ENCODE results near the gene ERRFI1.

The ERRFI1 gene

GRCh38 chr1:8013399-8013798 lies 12.7 kb downstream of the ERRFI1 start:
- H3K4me1 ChIP-seq (ENCODE audit: control insufficient read depth in 1 of 2, insufficient read depth in 2 of 2, low read length in 2 of 2): peaks cover 7 to 9% of the 10 kb centered on the region in 2 experiments
- no peak overlapping the region for H3K4me2 ChIP-seq (ENCODE audit: low read length)
- peaks cover 12% of the 10 kb centered on the region for H3K79me2 ChIP-seq (ENCODE audit: control insufficient read depth, insufficient read depth, low read length, poor library complexity)
- H2AFZ ChIP-seq (ENCODE audit: insufficient read depth, low read length, poor library complexity): no peak overlapping the region
- H3K4me3 ChIP-seq (ENCODE audit: low read depth, low read length): no peak overlapping the region
- H3K9me3 ChIP-seq (ENCODE audit: insufficient read depth, low read depth, low read length): peaks cover 2% of the 10 kb centered on the region
- no peak overlapping the region for H3K9ac ChIP-seq (ENCODE audit: low read length)
- peaks cover 9% of the 10 kb centered on the region for H3K79me1 ChIP-seq (ENCODE audit: low read length)
- H2BK120ac ChIP-seq (ENCODE audit: insufficient read depth, low read length, poor library complexity): no peak overlapping the region
- no peak overlapping the region for H4K91ac ChIP-seq (ENCODE audit: low read depth, low read length)
- H4K8ac ChIP-seq (ENCODE audit: low read depth, low read length): no peak overlapping the region
- no peak overlapping the region for H2BK12ac ChIP-seq (ENCODE audit: low read length)
- H3K27me3 ChIP-seq (ENCODE audit: insufficient read depth, low read length): no peaks in the 10 kb centered on the region
- DNase-seq: no peak
- no peak overlapping the region for H4K12ac ChIP-seq (ENCODE audit: low read depth, low read length)
- no peak overlapping the region for H3K23ac ChIP-seq (ENCODE audit: low read length)
- H3K27ac ChIP-seq (ENCODE audit: low read depth, low read length): no peak overlapping the region
- H2AK5ac ChIP-seq (ENCODE audit: low read length): no peak overlapping the region
- H2BK5ac ChIP-seq (ENCODE audit: low read depth, low read length, poor library complexity): no peak overlapping the region
- no peak overlapping the region for H3K14ac ChIP-seq (ENCODE audit: low read length)
- H3K4ac ChIP-seq (ENCODE audit: low read depth, low read length): peak overlapping the region; percentile 39
- H3K18ac ChIP-seq (ENCODE audit: low read length): no peak overlapping the region
- no CpG with 5 or more reads among the region's 11 CpGs for WGBS (ENCODE audit: extremely low coverage, insufficient coverage, insufficient read length)
- H3K36me3 ChIP-seq (ENCODE audit: control insufficient read depth in 1 of 2, insufficient read depth in 2 of 2, low read length in 2 of 2): peaks cover 37 to 51% of the 10 kb centered on the region in 2 experiments

- H4K8ac ChIP-seq (ENCODE audit: low read depth, low read length): no peak overlapping the region
- H3K36me3 ChIP-seq (ENCODE audit: control insufficient read depth in 1 of 2, insufficient read depth in 2 of 2, low read length in 2 of 2): peaks cover 37 to 51% of the 10 kb centered on the region in 2 experiments
- H2AK5ac ChIP-seq (ENCODE audit: low read length): no peak overlapping the region
- H3K79me1 ChIP-seq (ENCODE audit: low read length): peaks cover 9% of the 10 kb centered on the region
- no peak overlapping the region for H3K23ac ChIP-seq (ENCODE audit: low read length)
- no peak overlapping the region for H4K12ac ChIP-seq (ENCODE audit: low read depth, low read length)
- no peak overlapping the region for H3K18ac ChIP-seq (ENCODE audit: low read length)
- no peak overlapping the region for H2AFZ ChIP-seq (ENCODE audit: insufficient read depth, low read length, poor library complexity)
- H3K14ac ChIP-seq (ENCODE audit: low read length): no peak overlapping the region
- no peaks in the 10 kb centered on the region for H3K27me3 ChIP-seq (ENCODE audit: insufficient read depth, low read length)
- no peak overlapping the region for H3K4me3 ChIP-seq (ENCODE audit: low read depth, low read length)
- no peak for DNase-seq
- H3K9ac ChIP-seq (ENCODE audit: low read length): no peak overlapping the region
- no peak overlapping the region for H4K91ac ChIP-seq (ENCODE audit: low read depth, low read length)
- peaks cover 7 to 9% of the 10 kb centered on the region in 2 experiments for H3K4me1 ChIP-seq (ENCODE audit: control insufficient read depth in 1 of 2, insufficient read depth in 2 of 2, low read length in 2 of 2)
- H2BK120ac ChIP-seq (ENCODE audit: insufficient read depth, low read length, poor library complexity): no peak overlapping the region
- no peak overlapping the region for H2BK12ac ChIP-seq (ENCODE audit: low read length)
- no peak overlapping the region for H3K4me2 ChIP-seq (ENCODE audit: low read length)
- peaks cover 12% of the 10 kb centered on the region for H3K79me2 ChIP-seq (ENCODE audit: control insufficient read depth, insufficient read depth, low read length, poor library complexity)
- H2BK5ac ChIP-seq (ENCODE audit: low read depth, low read length, poor library complexity): no peak overlapping the region
- WGBS (ENCODE audit: extremely low coverage, insufficient coverage, insufficient read length): no CpG with 5 or more reads among the region's 4 CpGs
- no peak overlapping the region for H3K27ac ChIP-seq (ENCODE audit: low read depth, low read length)
- H3K4ac ChIP-seq (ENCODE audit: low read depth, low read length): peak overlapping the region; percentile 73
- peaks cover 2% of the 10 kb centered on the region for H3K9me3 ChIP-seq (ENCODE audit: insufficient read depth, low read depth, low read length)
Observed at GRCh38 chr1:8012955-8013354, 13.2 kb downstream of the ERRFI1 start.

- H2BK5ac ChIP-seq (ENCODE audit: low read depth, low read length, poor library complexity): no peak overlapping the region
- H3K4ac ChIP-seq (ENCODE audit: low read depth, low read length): peak overlapping the region; percentile 67
- H2AFZ ChIP-seq (ENCODE audit: insufficient read depth, low read length, poor library complexity): no peak overlapping the region
- DNase-seq: no peak
- no peak overlapping the region for H3K27ac ChIP-seq (ENCODE audit: low read depth, low read length)
- no peak overlapping the region for H2BK12ac ChIP-seq (ENCODE audit: low read length)
- no peak overlapping the region for H3K14ac ChIP-seq (ENCODE audit: low read length)
- no peak overlapping the region for H3K9ac ChIP-seq (ENCODE audit: low read length)
- H3K18ac ChIP-seq (ENCODE audit: low read length): no peak overlapping the region
- no peaks in the 10 kb centered on the region for H3K27me3 ChIP-seq (ENCODE audit: insufficient read depth, low read length)
- peaks cover 12% of the 10 kb centered on the region for H3K79me2 ChIP-seq (ENCODE audit: control insufficient read depth, insufficient read depth, low read length, poor library complexity)
- H3K4me3 ChIP-seq (ENCODE audit: low read depth, low read length): no peak overlapping the region
- H4K91ac ChIP-seq (ENCODE audit: low read depth, low read length): no peak overlapping the region
- H3K4me1 ChIP-seq (ENCODE audit: control insufficient read depth in 1 of 2, insufficient read depth in 2 of 2, low read length in 2 of 2): peaks cover 7 to 9% of the 10 kb centered on the region in 2 experiments
- H2BK120ac ChIP-seq (ENCODE audit: insufficient read depth, low read length, poor library complexity): no peak overlapping the region
- peaks cover 9% of the 10 kb centered on the region for H3K79me1 ChIP-seq (ENCODE audit: low read length)
- H3K4me2 ChIP-seq (ENCODE audit: low read length): no peak overlapping the region
- no peak overlapping the region for H4K12ac ChIP-seq (ENCODE audit: low read depth, low read length)
- peaks cover 37 to 51% of the 10 kb centered on the region in 2 experiments for H3K36me3 ChIP-seq (ENCODE audit: control insufficient read depth in 1 of 2, insufficient read depth in 2 of 2, low read length in 2 of 2)
- H3K23ac ChIP-seq (ENCODE audit: low read length): no peak overlapping the region
- WGBS (ENCODE audit: extremely low coverage, insufficient coverage, insufficient read length): no CpG with 5 or more reads among the region's 7 CpGs
- peaks cover 2% of the 10 kb centered on the region for H3K9me3 ChIP-seq (ENCODE audit: insufficient read depth, low read depth, low read length)
- H4K8ac ChIP-seq (ENCODE audit: low read depth, low read length): no peak overlapping the region
- H2AK5ac ChIP-seq (ENCODE audit: low read length): no peak overlapping the region
Observed at GRCh38 chr1:8011923-8012858, 13.9 kb downstream of the ERRFI1 start.

GRCh38 chr1:8011016-8011415 lies 15.1 kb downstream of the ERRFI1 start:
- H2BK12ac ChIP-seq (ENCODE audit: low read length): no peak overlapping the region
- H3K23ac ChIP-seq (ENCODE audit: low read length): no peak overlapping the region
- H3K18ac ChIP-seq (ENCODE audit: low read length): peak overlapping the region; percentile 67
- H3K4ac ChIP-seq (ENCODE audit: low read depth, low read length): no peak overlapping the region
- H3K9me3 ChIP-seq (ENCODE audit: insufficient read depth, low read depth, low read length): peaks cover 2% of the 10 kb centered on the region
- no peak overlapping the region for H4K12ac ChIP-seq (ENCODE audit: low read depth, low read length)
- no peak overlapping the region for H2BK5ac ChIP-seq (ENCODE audit: low read depth, low read length, poor library complexity)
- H3K14ac ChIP-seq (ENCODE audit: low read length): no peak overlapping the region
- H3K4me1 ChIP-seq (ENCODE audit: control insufficient read depth in 1 of 2, insufficient read depth in 2 of 2, low read length in 2 of 2): peaks cover 5 to 10% of the 10 kb centered on the region in 2 experiments
- no peaks in the 10 kb centered on the region for H3K27me3 ChIP-seq (ENCODE audit: insufficient read depth, low read length)
- no peak overlapping the region for H2AK5ac ChIP-seq (ENCODE audit: low read length)
- peak overlapping the region; percentile 14 for H3K27ac ChIP-seq (ENCODE audit: low read depth, low read length)
- H2BK120ac ChIP-seq (ENCODE audit: insufficient read depth, low read length, poor library complexity): no peak overlapping the region
- peaks cover 9% of the 10 kb centered on the region for H3K79me1 ChIP-seq (ENCODE audit: low read length)
- no peak overlapping the region for H3K9ac ChIP-seq (ENCODE audit: low read length)
- WGBS (ENCODE audit: extremely low coverage, insufficient coverage, insufficient read length): no CpG with 5 or more reads among the region's 4 CpGs
- H4K8ac ChIP-seq (ENCODE audit: low read depth, low read length): no peak overlapping the region
- H4K91ac ChIP-seq (ENCODE audit: low read depth, low read length): no peak overlapping the region
- no peak overlapping the region for H2AFZ ChIP-seq (ENCODE audit: insufficient read depth, low read length, poor library complexity)
- peaks cover 35 to 51% of the 10 kb centered on the region in 2 experiments for H3K36me3 ChIP-seq (ENCODE audit: control insufficient read depth in 1 of 2, insufficient read depth in 2 of 2, low read length in 2 of 2)
- peaks cover 12% of the 10 kb centered on the region for H3K79me2 ChIP-seq (ENCODE audit: control insufficient read depth, insufficient read depth, low read length, poor library complexity)
- no peak for DNase-seq
- H3K4me2 ChIP-seq (ENCODE audit: low read length): no peak overlapping the region
- no peak overlapping the region for H3K4me3 ChIP-seq (ENCODE audit: low read depth, low read length)

All from trophoblast cell (in vitro differentiated cells and primary cell).